GM19099 (cell line): ENCODE results near the gene KCNMA1.

Source experiments
- POLR2A ChIP-seq: IDR thresholded peaks from 3 replicates; pipeline ENCODE4 v1.6.1; 2011; ENCODE audit warnings: low read depth; ENCODE audit not compliant: insufficient read length; ENCODE audit errors: extremely low read depth

The KCNMA1 gene

DNA sequence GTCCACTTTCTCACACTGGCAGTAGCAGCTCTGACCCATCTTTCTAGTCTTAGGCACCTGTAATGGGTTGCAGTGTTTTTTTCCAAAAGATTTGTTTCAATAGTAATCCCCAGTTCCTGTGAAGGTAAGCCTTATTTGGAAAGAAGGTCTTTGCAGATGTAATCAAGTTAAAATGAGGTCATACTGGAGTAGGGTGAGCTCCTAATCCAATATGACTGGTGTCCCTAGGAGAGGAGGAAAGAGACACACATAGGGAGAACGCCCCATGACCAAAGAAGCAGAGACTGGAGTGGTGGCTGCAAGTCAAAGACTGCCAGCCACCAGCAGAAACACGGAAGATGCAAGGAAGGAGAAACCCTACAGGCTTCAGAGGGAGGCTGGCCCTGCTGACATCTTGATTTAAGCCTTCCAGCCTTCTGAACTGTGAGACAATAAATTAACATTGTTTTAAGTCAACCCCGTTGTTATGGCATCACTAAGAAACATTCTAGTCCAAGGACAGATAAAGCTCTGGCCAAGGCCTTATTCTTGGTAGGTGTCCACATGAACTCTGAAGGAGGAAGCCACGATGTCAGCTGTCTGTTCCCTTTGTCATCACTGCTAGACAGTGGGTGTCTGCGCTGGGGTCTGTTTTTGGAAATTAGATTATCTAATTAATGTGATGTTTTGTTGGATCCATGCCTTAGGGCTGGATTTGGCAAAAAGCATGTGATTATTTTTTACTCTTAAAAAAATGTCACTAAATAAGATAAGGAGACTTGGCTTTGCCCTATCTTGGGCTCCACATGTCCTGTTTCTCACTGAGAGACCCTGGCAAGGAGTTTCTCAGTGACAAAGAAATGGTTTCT lies 214.9 kb downstream of the KCNMA1 start:
- TF ChIP-seq POLR2A, result no peak

DNA sequence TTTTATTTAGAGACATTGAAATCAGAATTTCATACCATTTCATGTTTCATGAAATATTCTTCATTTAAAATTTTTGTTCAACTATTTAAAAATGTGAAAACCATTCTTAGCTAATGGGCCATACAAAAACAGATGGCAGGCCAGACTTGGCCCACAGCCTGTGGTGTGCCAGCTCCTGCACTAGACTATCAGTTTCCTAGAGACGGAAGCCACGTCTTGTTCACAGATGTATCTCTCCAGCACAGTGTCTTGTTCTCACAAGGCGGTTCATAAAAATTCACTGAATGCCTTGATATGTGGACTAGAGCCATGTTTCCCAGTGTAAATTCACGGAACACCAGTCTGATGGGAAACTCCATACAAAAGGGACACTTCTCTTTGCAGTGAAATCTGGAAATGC lies 216.0 kb downstream of the KCNMA1 start:
- no peak for TF ChIP-seq POLR2A

DNA sequence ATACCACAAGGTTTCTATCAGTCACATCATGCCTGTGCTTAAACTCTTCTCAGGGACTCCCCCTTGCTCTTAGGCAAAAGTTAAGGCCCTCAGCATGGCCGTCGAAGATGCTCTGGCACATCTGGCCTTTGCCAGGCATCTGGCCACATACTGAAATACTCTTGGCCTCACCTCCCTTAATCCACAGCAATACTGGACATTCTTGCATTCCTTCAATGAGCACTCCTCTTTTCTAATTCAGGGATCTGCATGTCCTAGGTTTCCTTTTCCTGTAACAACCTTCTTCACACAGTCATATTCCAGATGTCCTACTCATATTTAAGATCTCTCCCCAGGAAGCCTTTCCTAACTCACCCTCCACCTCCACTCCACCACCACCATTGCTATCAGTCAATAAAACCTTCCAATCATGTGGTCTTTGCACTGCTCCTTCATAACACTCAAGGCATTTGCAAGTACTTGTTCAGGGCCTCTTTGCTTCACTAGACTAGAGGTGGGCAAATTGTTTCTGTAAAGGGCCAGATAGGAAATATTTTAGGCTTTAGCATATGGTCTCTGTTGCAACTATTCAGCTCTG lies 216.6 kb downstream of the KCNMA1 start:
- TF ChIP-seq POLR2A, result no peak

DNA sequence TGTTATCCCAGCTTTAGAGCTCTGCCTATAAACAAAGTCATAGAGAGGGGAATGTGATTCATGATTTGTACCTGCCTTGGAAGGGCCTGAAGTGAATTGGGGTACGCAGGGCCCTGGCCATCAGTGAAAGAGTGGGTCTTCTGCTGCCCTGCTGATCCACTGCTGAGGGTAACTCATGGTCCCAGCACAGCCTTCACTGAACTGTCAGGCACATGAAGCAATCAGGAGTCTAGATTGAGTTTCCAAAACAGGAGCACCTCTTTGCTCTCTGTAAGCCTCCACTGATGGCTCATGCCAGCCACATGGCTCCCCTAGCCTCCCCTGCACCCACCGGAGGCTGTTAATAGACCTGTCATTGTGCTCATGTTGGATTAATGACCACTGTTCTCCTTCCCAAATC lies 217.6 kb downstream of the KCNMA1 start:
- no peak for TF ChIP-seq POLR2A

DNA sequence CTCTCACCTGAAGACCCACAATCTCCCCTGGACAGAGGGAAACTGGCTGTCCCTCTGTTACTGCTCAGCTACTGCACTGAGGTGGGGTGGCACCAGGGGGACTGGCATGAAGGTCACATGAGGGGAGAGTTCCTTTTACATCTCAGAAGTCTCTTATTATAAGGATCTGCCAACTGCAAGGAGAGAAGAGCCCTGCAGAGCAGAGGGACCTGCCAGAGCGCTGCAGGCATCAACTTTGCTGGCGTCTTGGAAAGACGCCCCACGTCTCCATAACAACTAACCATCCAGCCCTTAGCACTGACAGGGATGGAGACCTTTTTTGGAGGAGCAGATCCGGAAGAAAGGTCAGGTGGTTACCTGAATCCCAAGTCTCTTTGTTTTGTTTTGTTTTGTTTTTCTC lies 218.6 kb downstream of the KCNMA1 start:
- no peak for TF ChIP-seq POLR2A

DNA sequence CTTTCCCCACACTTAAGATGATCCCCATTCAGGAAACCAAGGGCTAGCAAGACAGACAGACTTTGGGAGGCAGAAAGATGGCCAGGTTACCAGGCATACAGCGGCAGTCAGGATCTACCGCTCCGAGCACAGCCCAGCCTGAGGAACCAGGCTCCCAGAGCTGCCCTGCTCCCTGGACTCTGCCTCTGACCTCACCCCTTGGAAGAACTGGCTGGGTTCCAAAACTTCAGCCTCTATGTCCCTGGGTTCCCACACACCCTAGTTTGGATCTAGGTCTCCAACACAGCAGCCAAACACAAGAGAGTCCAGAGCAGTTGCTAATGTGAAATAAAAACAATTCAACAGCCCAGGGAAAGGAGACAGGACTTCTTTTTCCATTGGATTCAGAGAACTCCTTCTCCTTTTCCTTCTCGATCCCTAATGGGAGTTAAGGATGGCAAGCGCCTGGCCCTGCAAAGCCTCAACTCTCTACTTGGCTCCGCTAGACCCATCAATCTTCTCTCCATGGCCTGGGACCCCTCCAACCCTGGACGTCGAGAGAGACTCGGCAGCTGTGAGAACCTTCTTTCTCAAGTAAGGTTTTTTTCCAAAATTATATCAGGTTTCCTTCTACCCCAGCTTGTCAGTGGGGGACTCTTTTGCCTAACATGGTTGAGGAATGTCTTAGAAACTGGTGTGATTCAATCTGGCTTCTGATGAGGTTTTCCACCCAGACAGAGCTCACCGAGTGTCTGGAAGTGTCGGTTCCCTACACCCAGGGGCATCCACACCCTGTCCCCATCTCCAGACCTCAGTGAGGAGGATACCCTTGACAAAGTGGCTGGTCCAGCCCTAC lies 219.6 kb downstream of the KCNMA1 start:
- no peak for TF ChIP-seq POLR2A

DNA sequence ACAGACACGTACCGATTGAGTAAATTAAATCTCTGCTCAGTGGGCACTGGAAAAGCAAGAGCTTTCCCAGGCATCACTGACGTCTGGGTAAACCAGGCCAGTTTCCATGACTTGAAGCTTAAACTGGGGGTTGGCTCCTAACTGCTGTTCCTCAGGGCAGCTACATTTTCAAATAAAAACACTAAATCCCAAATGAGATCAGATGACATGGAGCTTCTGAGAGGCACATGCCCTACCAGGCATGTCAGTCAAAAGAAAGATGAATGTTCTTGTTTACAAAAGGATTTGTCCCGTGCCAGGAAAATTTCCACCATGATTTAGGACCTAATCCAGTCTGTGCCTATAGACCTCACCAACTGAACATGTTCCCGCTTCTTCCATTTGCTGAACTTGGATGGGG lies 220.2 kb downstream of the KCNMA1 start:
- TF ChIP-seq POLR2A, result no peak

DNA sequence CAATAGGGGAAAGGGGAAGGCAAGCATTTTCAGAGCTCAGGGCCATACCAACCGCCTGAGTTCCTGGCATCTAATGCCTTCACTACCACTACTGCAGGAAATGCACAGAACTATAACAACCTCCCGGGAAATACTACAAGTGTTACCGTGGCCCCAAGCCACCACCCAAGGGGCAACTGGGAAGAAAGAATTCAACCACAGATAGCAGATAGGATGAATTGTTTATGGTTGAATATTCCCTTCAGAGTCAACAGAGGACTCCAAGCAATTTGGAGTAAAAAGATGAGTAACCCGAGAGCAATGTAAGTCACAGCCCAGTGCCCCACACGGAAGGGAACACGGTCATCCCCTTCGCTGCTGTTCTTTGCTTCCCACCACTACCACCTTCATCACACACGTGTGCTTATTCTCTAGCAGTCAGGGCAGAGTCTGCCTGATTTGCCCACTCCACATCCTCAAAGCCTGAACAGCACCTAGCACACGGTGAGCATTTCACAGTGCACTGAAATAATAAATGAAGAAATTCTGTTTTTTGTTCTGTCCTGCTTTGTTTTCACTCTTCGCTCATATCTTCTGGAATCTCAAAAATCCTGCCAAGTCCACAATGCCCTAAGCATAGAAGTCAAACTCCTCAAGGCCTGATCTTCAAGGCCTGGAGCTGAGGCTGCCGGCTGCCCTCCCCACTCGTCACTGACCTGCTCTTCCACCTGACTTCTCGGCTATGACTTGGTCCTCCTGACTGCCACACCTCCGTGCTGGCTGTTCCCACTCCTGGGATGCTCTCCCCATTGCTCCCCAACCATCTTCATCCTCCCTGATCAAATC lies 221.1 kb downstream of the KCNMA1 start:
- TF ChIP-seq POLR2A, result no peak

DNA sequence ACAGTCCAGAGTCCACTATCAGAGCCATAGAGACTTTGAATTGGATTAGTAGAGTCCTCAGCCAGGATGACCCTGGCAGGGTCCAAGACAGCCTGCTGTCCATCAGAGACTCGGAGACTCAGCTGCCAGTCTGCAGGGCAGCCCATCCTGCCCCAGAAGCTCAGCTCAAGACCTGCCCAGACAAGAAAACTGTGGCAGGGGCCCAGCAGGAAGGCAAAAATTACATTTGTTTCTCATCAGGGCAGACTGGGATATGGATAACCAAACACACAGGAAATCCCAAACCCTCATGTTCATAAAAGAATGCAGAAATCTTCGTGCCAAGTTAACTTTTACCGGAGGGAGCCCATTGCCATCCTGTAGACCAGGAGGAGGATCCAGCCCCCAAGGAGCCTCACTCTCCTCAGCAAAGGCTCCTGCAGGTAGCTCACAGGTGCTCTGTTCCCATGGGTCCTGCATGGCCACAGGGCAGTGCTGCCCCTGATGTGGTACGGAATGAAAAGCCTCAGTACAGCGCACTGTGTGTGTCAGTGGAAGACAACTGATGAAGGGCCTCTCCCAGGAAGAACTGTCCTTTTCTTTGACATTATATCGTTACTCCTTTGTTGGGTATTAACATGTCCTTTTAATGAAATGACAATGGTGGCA lies 222.2 kb downstream of the KCNMA1 start:
- TF ChIP-seq POLR2A, result no peak

DNA sequence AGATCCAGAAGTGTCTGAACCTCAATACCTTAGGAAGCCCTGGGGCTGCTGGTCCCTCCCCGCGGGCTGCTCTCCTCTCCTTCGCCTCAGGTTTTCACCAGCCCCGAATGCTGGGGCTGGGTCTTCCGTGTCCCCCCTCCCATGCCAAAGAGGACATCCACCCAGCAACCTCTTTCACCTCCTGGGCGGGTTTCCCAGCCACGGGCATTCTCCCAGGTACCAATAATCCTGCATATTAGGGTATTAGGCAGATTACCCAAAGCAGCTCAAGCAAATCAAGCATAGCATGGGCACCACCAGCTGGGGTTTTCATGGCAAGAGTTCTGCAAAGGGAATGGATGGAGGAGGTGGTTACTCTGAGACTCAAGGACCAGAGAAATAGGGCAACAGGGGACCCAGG lies 224.4 kb downstream of the KCNMA1 start:
- no peak for TF ChIP-seq POLR2A

DNA sequence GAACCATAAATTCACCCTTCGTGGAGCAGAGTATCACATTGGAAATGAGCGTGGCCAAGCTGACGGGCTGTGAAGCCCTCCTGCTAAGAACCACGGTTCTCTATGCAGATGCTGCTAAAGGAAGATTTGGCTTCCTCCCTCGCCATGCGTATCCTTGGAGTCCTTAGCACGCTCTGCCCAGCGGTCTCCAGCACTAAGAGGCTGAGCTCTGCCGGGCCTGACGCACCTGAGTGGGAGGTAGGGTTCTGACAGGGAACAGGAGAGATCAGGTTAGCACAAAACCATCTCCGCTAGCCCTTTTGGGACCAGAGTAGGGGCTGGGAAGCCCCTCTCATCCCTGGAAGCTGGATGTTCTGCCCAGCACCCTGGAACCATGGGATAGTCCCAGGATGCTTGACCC lies 225.8 kb downstream of the KCNMA1 start:
- TF ChIP-seq POLR2A, result no peak

DNA sequence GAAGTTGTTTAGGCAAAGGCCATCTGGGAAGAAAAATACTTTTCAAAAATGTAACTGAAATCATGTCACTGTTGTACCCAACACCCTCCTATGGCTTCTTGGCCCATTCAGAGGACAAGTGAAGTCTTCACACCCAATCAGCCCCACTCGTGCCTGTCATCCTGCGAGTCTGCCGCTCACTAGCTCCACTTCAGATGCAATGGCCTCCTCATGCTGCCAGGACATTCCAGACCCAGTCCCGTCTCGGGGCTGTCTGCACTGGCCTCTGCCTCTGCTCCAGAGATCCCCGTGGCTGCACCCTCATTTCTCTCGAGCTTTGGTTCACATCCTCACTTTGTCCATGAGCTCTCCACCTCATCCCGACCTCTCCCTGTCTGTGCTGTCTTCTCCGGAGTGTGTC lies 227.1 kb downstream of the KCNMA1 start:
- TF ChIP-seq POLR2A, result no peak

DNA sequence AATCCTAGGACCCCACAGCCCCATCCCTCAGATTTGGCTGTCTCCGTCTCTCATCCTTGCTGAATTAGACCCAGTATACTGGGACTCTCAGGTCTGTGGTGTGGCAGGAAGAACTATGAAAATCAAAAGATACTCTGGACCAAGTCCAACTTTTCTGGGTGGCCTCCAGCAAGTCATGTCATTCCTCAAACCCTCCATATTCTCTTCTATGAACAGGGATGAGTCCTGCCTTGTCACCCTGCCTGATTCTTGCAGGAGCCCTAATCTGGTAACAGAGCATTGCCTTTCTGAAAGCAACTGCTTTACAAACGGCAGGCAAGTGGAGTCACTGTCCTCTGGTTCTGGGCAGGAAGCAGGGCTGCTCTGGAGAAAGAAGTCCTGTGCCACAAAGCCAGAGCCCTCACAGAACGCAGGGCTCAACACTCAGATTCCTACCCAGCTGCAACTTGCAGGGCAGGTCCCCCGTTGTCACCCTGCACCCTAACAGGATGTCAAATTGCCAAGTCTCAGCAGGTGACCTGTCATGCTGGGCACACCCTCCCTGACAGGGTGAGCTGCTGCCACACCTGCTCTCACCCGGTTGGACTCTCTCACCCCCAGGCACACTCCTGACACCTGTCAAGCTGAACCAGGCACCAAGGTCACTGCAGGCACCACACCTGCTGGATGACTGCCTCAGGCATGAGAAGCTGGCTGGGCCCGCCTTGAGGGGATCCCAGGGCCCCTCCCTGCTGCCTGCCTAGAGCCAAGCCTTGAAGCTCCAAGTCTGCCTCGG lies 227.7 kb downstream of the KCNMA1 start:
- TF ChIP-seq POLR2A, result no peak

DNA sequence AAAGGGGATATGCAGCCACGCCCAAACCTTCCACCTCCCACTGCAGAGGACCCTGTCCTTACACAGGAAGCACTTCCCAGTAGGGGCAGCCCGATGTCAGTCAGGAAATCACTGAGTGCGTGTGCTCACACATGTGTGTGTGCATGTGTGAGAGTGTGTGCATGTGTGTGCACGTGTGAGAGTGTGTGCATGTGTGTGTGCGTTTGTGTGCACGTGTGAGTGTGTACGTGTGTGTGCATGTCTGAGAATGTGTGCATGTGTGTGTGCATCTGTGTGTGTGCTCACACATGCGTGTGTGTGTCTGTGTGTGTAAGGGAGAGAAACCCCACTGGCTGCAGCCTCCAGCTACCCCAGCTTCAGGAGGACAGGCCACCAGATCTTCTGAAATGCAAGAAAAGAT lies 229.3 kb downstream of the KCNMA1 start:
- TF ChIP-seq POLR2A, result no peak
